Measurements from ENCODE around the gene WNT11. TPM values are rescaled to one million over a fixed set of nuclear protein-coding genes. Genes with fewer than 3 reads are reported as not detected.

Gene WNT11
- total RNA-seq, 1 donor from 2014 or later = not detected

GRCh38 chr11:76237914-76238313, 31.6 kb upstream of the WNT11 start:
- DNase-seq (ENCODE audit: low read depth) = peak; percentile 31

GRCh38 chr11:76237000-76237649, 30.8 kb upstream of the WNT11 start:
- no peak for DNase-seq (ENCODE audit: low read depth)

DNA sequence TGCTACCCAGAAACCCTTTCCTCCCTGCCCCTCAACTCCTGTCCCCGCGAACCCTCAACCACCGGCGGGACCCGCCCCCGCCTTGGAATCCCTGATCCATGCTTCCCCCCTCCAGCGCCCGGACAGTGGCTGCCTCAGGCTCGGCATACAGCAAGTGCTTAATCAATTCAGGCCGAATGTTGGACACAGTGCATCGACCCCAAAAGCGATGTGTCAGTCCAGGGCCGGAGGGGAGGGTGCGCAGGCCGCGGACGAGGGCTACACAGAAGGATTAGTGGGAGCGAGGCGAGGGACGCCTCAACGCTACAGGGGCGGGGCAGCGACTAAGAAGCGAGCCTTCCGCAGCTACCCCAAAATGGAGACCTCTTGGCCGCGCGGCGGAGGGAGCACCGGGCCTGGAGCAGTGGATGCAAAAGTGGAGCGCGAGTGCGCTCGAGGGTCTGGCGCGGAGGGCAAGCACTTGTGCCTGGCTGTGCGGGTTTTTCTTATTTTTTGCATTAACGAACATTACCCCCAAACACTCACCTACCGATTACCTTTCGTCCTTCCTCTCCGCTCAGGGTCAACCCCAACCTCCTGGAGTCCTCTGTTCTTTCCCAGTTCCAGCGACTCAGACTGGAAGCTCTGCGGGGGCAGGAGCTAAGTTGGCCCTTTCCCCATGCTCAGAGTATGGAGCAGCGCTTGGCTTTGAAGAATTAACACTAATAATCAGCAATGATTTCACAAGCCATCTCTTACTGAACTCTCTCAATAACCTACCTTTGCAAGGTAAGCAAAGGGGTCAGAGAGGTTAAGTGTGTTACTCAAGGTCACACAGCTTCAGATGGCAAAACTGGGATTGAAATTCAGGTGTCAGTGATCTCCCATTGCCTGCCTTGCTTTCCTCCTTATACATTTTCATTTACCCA, 30.0 kb upstream of the WNT11 start:
- peak; percentile 19 for DNase-seq (ENCODE audit: low read depth)

DNA sequence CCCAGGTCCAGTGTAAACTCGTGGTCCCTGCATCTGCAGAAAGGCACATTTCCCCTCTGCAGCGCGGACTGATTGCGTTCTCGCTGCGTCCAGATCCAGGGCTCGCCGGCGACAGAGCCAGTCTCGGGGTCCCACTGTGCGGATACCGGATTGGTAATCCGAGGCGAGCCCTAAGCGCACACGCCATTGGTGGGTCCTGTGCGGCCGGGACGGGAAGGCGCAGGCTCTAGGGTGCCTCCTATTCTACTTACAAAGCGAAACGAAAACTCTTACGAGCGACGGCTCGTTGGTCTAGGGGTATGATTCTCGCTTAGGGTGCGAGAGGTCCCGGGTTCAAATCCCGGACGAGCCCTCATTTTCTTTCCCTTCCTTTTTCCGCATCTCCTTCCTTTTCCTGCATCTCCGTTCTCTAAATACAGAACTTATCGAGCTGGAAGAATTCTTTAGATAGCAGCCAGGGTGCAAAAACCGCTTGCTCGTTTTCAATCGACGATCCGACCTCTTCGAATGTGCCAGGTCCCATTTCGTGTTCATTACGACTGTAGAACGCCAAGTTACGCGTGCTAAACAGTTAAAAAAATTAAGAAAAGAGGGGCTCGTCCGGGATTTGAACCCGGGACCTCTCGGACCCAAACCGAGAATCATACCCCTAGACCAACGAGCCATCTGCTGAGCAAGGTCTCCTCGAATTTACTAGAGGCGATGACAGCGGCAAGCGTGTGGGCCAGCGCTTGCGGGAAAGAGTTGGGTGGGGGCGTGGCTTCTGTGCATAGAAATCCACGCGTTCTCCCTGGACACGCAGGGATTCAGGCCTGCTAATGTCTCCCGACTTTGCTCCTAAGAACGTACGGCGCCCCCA, 29.2 kb upstream of the WNT11 start:
- peak; percentile 71 for DNase-seq (ENCODE audit: low read depth)

- no peak for DNase-seq (ENCODE audit: low read depth)
These were observed 28.3 kb upstream of the WNT11 start for GRCh38 chr11:76234416-76235232.

DNA sequence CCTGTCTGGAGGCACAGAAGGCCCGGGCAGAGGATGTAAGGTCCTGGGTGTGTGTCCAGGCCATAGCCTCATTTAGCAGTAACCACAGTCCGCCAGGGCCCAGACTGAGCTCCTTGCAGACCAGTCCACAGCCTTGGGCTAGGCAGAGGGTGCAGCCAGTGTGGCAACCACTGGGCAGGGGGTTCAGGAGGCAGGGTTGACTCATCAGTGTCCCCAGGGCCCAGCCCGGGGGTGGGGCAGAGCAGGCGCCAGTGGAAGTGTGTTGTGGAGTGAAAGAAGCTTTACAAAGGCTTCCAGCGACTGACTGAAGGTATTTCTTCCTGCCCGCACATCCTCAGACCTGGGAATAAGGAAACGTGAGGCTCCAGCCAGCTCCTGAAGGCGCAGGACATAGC, 27.7 kb upstream of the WNT11 start:
- peak; percentile 17 for DNase-seq (ENCODE audit: low read depth)

GRCh38 chr11:76233196-76233921, 27.1 kb upstream of the WNT11 start:
- no peak for DNase-seq (ENCODE audit: low read depth)

DNA sequence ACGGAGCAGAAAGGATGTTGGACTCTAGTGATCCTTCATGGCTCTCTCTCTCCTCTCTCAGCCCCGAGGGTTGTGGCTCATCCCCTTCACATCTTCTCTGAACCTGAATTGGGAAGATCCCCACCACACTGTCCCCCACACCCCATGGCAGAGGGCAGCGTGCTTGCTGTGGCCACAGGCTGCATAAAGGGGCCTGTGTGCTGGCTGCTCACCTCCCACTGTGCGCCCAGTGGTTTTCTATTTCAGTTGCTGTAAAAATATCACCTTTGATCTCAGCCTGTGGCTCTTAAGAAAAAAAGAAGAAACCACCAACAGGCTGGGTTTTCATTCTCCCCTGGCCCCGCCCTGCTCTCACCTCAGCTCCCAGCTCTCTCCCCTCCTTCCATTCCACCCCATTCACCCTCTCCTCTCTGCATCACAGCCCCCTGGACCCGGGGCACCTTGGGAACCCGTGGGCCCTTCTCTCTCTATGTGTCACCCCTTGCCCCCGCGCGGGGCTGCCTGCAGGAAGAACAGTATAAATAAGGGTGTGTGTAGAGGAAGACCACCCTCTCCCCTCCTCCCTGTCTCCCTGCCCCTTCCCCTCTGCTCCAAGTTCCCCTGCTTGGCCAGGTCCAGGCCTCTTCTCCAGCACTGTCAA, 25.8 kb upstream of the WNT11 start:
- peak; percentile 19 for DNase-seq (ENCODE audit: low read depth)

GRCh38 chr11:76231121-76231738, 24.9 kb upstream of the WNT11 start:
- DNase-seq (ENCODE audit: low read depth) = no peak

DNA sequence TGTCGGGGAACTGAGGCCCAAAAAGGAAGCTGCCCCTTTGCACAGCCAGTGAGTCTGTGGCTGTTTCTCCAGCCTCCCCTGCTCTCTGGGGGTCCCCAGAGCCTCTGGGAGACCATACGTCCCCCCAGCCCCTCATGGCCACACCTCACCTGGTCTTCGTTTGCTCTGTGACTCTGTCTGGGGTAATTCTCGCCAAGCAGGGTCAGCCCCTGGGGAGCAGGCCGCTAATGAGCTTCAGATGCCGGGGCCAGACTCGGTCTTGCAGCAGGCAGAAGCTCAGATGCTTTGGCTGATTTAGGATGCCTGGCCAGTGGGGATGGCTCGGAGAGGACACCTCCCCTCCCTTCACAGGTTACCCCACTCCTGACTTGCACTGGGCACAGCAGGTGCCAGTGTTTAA, 24.1 kb upstream of the WNT11 start:
- no peak for DNase-seq (ENCODE audit: low read depth)

GRCh38 chr11:76229690-76230240, 23.5 kb upstream of the WNT11 start:
- DNase-seq (ENCODE audit: low read depth) = no peak

DNA sequence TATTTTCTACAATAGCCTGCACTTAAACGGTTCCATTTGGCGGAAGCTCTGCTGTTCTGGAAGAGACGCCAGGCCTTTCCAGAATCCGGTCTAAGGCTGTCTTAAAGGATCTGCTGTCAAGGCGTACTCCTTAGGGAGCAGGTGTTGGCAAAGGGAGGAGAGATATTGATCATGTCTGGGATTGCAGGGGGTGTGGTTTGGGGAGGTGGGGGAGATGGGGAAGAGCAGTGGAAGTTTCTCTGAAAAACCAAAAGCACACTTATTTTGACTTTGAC, 22.5 kb upstream of the WNT11 start:
- DNase-seq (ENCODE audit: low read depth) = no peak

- no peak for DNase-seq (ENCODE audit: low read depth)
These were observed 22.0 kb upstream of the WNT11 start for GRCh38 chr11:76228071-76228874.

- no peak for DNase-seq (ENCODE audit: low read depth)
These were observed 20.3 kb upstream of the WNT11 start for GRCh38 chr11:76226626-76227025.

GRCh38 chr11:76225122-76225611, 18.9 kb upstream of the WNT11 start:
- no peak for DNase-seq (ENCODE audit: low read depth)

- no peak for DNase-seq (ENCODE audit: low read depth)
These were observed 18.3 kb upstream of the WNT11 start for GRCh38 chr11:76224461-76225121.

GRCh38 chr11:76221365-76221764, 15.1 kb upstream of the WNT11 start:
- no peak for DNase-seq (ENCODE audit: low read depth)

- no peak for DNase-seq (ENCODE audit: low read depth)
These were observed 12.9 kb upstream of the WNT11 start for GRCh38 chr11:76219243-76219642.
